Activated gamma-delta T cell (primary cell): ENCODE results near the gene MSH2.
A peak's percentile ranks its signal among the peaks of the same experiment; 100 is the strongest.

Experiments used
- DNase-seq: peaks from one replicate; lab custom pipeline; 2025; lab: John Stamatoyannopoulos, UW

MSH2 gene

DNA sequence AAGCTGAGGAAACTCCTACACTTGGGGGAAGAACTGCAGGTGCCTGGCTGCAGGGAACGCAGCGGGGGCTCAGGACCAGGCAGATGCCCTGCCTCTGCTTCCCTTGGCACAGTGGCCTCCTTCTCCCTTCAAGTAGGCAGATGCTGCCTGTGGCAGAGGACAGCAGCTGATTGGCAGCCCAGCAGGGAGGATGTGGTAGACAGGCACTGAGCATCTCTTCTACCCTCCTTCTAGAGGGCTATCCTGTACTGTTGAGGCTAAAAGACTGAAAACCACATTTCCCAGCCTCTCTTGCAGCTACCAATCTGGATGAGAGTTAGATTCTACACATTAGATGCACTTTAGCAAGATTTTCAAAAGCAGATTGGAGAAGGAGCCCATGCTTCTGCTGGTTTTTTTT lies 105.7 kb downstream of the MSH2 start:
- no peak for DNase-seq

DNA sequence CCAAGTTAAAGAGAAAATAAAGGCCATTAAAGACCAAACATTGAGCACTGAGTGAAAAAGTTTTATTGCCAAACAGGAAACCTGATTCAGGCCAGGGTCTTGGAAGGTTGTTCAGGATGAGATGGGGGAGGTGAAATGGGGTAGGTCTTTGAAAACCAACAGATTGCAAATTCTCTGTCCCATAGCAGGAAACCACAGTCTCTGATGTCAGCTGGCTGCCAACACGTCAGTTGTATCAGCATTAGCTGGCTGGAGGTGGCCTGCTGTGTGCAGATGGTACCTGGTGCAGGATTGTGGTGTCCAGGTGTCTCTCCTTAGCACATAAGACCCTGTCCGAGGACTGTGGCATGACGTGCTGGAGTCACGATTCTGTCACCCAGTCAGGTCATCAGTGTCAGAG lies 106.3 kb downstream of the MSH2 start:
- no peak for DNase-seq

DNA sequence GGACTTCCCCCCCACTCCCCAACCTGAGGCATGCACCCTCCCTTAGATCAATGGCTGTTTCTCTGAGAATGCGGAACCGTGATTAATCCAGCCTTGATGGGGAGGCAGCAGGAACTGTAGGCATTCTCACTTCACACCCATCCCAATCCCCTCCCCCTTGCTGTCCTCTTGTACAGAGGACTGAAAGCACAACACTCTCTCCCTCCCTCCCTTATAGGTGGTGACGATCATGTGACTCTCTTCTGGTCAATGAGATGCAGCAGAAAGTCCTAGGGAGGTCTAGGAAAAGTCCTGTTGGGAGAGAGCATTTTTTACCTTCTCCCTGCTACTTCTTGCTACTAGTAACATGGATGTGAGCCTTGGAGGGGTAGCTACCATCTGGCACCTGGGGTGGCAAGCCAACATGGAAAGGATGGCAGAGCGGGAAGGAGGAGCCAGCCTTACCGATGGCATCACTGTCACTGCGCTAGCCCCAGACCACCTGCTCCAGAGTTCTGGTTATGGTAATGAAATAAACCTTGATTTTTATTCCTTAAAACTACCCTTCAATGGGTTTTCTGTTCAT lies 106.9 kb downstream of the MSH2 start:
- DNase-seq = no peak

DNA sequence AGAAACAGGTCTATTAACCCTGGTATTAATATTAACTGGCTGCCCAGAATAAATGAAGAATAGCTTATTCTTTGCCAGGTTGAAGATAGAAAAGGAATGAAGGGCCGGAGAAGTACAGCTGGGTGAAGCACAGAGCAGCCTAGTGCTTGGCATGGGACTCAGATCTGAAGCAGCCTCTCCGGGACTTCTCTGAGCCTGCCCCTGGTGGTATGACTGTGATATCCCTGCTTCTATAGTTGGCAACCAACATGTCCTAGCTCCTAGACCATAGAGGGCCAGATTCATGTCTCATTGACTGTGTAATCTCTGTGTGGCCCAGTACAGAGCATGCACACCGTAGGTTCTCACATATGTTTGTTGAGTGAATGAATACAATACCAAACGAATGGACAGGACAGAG lies 107.8 kb downstream of the MSH2 start:
- no peak for DNase-seq

DNA sequence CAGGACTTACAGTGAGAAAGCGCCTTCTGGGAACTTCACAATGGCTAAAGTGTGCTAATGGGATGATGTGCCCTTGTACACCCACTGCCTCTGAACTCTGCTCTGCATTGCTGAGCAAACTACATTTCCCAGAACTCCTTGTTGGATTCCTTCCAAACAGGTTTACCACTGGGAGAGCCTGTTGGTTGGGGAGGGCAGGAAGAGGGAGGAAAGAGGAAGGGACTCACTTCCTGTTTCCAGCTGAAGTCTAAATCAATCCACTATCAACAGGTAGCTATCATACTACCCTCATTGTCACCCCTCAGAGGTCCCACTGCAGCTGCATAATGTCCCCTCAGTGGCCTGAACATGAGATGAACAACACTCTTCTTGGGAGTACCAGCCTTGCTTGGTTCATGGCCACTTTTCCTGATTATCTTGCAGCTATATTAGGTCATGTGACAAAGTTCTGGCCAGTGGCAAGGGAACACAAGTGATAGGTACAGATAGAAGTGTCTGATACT lies 109.7 kb downstream of the MSH2 start:
- DNase-seq = no peak

DNA sequence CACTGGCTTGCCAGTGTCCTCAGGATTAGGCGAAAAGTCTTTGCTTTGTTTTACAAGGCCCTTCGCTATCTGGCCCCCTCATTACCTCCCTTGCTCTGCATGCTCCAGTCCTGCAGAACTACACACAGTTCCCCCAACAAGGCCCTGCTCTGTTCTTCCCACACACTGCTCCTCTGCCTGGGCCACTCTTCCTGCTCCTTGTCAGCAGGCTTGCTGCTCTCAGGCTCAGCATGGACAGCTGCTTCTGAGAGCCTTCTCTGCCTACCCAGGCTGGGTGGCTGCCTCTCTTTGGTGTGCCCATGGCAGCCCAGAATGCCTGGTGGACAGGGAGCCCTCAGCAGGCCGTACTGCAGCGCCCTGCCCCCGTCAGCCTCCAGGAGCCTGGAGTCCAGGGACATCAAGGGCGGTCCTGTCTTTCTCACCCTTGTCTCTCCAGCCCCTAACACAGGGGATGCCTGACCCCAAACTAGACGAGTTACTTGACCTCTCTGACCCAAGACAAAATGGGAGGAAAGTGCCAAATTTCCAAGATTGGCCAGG lies 111.1 kb downstream of the MSH2 start:
- DNase-seq = no peak

DNA sequence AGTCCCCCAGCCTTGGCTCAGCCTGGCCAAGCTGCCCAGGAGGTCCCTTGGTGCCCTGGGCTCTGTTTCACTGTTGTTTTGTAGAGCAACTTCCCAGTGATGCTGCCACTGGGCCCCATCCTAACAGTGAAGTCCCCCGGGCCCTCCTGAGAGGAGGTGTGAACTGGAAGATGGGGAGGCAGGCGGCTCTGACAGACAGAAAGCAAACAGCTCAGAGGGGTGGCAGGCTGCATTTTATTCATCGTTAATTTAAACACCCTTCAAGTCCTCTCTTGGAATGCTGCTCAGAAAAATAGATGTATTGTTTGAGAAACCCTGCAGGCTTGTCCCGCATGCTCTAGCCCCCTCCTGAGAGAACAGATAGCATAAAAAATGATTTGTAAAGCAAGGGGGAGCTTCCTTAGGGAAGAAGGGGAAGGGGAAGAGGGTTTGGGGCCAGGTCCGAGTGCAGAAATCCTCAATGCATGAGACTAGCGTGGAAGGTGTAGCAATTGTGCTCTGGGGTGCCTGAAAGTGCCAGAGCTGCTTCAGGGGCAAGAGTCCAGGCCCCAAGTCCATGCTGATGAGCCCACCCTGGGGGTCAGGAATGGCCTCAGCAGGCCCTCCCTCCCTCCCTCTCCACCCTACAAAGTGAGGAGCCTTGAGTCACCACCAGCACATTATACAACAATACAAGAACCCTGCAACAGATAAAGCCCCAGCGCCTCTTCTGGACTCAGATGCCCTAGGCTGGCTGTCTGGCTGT lies 113.6 kb downstream of the MSH2 start:
- DNase-seq = no peak

DNA sequence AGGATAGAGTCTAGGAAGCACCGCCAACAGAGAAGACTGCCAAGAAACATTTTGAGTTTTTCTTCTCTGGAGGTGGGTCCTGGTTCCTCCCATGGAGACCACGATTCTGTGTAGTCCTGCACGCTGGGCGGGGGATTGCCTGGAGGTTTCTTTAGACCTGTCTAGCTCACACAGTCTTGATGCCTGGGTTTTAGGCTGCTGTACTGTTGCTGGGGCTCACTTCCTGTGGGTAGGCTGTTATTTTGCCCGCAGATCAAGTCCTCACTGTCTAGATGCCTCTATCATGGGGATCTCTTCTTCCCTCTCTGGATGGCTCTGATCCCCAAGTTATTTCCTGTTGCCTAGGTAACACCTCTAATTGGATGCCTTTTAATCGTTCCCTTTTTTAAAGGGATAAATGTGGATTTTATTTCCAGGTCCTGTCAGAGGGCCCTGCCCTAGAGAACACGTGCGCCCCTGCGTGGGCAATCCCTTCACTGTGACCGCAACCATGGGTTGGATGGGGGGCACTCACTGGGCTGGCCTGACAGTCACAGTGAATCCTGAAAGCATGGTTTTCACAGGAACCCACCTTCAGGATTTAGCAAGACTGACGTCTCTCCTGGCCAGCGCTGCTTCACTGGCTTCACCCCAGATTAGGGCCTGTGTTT lies 115.7 kb downstream of the MSH2 start:
- no peak for DNase-seq

DNA sequence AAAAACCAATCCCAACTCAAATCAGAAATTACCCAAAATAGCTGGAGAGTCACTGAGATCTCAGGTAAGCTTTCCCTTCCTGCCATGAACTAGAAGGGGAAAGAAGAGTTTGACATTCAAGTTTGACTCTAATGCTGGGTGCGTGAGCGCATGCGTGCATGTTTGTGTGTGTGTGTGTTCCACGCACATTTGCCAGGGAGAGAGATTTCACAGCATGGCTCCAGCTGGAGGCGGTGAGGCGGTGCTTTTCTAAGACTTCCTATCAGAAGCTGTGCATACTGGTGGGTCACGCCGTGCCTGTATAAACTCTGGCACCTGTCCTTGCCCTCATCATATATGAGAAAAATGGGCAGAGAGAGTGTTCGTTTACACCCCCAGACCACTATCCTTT lies 116.2 kb downstream of the MSH2 start:
- no peak for DNase-seq

DNA sequence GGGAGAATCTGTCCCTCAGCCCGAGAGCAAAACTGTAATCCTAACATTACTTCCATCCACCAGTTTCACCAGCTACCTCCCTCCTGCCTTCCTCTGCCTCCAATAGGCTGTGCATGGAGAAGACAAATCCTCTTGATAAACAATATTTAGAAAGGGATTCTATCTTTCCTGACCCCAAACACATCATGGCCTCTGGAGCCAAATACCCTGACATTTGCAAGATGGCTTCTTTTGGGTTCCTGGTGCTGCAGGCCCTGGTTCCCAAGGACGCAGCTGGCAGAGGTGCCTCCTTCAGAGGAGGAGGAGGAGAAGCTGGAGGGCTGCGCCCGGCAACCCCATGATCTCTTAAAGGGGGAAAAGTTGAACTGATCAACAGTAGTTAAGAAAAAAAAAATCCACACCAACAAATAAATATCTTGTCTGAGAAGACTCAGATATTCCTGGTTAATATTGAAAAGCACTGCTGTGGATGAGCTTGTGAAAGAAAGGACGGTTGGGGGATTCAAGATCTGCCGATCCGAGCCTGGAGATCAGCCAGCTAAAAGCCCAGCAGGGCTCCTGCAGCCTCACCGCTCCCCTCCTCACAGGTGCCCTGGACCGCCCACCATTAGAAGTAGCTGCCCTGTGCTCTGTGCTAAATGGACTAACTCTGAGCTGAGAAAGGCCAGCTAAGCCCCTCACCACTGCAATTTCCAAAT lies 116.8 kb downstream of the MSH2 start:
- no peak for DNase-seq

DNA sequence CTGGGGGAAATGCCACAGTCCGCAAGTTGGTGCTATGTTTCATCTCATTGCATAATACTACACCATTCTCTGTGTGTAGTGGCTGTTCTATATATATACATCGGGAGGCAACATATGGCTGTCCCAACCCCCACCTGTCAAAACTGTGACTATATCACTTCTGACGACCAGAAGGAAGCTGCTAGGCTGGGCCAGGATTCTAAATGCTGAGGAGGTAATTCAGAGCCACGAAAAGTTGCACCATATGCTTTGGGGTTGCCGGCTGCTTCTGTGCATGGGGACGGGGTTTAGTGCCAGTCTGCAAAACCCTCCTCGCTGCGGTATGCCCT lies 117.3 kb downstream of the MSH2 start:
- no peak for DNase-seq

DNA sequence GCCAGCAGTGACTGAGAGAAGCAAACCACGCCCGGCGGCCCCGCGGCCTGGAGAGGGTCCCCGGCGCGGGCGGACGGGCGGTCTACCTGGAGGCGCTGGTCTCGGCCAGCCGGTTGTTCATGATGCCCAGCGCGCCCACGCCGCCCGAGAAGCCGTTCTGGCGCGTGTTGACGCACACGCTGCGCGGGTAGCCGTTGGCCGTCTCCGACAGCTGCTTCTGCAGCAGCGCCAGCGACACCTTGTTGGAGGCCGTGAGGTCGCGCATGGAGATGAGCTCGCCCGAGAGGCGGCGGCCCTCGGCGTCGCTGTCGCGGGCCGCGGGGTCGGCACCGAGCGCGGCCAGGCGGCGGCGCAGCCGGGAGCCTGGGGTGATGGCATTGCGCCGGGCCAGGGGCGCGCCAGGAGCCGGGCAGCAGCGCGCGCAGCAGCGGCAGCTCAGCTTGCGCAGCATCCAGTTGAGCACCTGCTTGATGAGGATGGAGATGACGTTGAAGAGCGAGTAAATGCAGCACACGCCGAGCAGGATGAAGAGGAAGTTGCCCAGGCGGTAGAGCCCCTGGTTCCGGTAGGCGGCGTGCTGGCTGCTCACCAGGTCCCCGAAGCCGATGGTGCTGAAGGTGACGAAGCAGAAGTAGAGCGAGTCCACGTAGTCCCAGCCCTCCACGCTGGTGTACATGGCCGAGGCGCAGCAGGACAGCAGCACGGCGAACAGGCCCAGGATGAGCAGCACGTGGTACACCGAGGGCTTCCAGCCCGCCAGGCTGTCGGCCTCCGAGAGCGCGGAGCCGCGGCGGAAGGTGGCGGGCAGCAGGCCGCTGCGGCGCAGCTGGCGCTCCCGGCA lies 118.1 kb downstream of the MSH2 start:
- peak; percentile 35 for DNase-seq

DNA sequence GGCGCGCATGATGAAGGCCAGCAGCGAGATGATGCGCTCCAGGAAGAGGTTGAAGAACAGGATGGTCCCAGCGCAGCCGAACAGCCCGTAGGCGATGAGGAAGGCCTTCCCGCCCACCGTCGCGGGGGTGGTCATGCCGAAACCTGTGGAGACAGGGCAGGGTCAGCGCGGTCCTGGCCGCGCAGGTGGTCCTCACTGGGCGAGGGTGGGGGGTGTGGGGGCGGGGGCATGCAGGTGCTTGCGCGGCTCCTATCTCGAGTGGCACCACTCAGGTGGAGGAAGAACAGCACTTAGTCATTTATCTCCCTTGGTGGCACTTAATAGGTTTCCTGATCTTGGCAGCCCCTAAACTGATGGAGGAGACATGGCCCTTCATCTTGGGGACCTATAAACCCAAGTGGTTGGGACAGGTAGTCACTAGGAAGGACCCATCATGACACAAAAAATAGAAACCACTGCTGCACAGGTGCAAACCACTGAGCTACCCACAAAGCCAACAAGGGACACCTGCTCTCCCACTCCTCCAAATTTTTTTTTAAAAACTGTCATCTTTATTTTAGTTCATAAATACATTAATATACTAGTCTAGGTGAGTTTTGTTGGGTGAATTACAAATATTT lies 118.8 kb downstream of the MSH2 start:
- DNase-seq = no peak

DNA sequence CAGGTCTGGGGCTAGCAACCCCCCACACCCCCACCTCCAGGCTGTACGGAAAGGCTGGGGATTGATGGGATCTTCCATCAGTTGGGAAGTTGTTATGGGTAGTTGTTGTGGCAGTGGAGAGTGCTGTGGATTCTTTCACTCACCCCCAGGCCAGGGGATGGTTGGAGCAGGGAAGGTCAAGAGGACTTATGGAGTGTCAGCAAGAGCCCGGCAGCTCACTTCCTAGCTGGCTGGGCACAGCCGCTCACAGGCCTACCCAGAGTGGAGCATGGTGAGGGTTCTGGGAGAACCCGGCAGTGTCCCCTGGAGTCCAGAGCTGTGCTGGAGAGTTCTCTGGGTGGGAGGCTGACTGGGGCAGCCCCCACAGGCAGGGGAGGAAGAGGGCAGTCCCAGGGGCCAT lies 122.2 kb downstream of the MSH2 start:
- no peak for DNase-seq

DNA sequence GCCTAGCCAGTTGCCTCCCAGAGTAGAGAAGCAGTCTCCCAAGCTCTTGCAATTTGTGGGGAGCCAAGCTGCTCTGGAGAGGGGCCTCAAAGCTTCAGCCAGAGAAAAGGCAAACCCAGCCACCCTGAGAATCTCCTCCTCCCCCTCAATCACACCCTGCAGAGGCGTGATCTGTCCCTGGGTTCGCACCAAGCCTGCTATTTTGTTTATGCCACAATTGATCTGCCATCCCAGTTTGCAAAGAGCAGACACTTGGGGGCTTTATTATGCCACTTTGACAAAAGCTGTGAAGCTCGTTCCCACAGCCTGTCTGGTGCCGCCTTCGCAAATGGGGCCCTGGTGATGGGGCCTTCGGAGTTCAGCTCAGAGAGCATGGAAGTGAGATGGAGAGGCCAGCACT lies 125.5 kb downstream of the MSH2 start:
- DNase-seq = no peak

DNA sequence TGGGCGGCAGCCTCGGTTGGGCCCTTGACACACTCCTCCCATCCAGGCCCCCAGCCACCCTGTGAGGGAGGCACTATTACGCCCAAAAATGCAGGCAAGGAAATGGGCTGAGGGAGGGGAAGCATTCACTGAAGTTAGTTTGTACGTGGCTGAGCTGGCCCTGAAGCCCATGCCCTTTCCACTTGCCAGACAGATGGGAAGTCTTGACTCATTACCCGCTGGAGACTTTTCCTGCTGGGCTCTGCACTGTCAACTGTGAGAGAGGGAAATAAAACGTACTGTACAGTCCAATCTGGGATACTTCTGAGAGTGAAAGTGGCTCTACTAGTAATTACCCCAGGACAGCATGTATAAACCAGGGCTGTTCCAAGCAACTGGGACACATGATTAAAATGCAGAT lies 125.9 kb downstream of the MSH2 start:
- DNase-seq = no peak

DNA sequence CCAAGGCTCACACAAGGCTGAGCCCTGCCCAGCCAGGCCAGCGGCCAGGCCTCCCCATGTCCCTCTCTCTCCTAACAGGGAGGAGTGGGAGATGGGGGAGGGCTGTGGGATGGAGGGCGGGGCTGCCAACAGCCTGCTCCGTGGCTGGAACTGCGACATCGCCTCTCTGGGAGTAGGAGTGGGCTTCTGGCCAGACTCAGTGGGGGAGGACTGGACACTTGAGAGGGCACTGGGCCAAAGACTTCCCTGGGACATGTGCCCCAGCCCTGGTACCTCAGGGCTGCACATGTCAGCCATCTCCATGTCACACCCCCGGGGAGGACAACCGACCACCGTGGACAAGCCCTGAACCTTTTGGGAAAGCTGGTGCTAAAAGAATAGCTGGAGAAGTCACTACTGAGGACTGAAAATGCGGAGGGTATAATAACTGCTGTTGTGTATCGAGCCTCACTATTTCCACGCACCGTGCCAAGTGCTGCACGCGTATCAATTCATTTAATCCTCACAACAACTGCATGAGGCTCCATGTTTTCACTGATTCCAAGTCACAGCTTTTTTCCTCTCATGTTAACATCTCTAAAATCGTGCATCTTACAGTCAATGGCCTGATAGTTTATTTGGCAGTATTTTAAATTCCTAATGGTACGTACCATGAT lies 127.3 kb downstream of the MSH2 start:
- DNase-seq = no peak

DNA sequence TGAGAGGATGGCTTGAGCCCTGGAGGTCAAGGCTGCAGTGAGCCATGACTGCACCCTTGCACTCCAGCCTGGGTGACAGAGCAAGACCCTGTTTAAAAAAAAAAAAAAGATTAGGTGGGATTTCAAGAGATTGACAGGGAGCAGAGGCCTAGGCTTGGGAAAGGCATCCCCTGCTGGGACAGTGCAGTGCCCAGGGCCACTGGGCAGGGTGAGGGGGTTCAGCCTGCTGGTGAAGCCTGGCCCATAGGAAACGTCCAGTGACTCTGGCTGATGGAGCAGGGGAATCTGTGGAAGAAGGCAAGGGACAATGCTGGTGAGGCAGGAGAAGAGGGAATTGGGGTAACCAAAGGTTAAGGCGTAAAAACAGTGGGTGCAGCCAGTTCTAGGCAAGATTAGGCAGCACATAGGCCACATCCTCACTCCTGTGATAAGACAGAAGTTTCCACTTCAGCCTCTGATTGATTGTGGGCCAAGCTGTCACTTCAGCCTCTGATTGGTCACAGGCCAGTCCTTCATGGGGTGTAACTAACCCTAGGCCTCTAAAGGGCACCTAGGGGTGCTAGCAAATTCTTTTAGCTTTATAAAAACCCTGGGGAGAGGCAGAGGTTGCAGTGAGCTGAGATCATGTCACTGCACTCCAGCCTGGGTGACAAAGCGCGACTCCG lies 128.6 kb downstream of the MSH2 start:
- DNase-seq = no peak
